GM23338 (cell line): Measurements from ENCODE around the gene BZW2. TPM values are rescaled to one million over a fixed set of nuclear protein-coding genes. Genes with fewer than 3 reads are reported as not detected.

ENCODE experiments used
- ATAC-seq: fragments of 200-7000 bp; cut with Tn5 transposase; 3 replicates; pipeline ENCODE4 v1.9.1; 2020
- DNase-seq: peaks from one replicate; pipeline ENCODE4 v3.0.0-alpha.2; 2015; ENCODE audit warnings: low spot score
- H2AFZ ChIP-seq: fragments of 200-600 bp; sonication (generic); 2 replicates; pipeline ENCODE4 v1.8.0; 2016; ENCODE audit warnings: antibody characterized with exemption, mild to moderate bottlenecking, moderate library complexity
- H3F3A ChIP-seq: fragments of 200-600 bp; sonication (generic); replicated peaks from 2 replicates; pipeline ENCODE4 v1.8.0; 2017; ENCODE audit warnings: antibody characterized with exemption, mixed run types, low read depth
- H3K27ac ChIP-seq: fragments of 200-600 bp; sonication (generic); 2 replicates; pipeline ENCODE4 v1.6.1; 2016; ENCODE audit warnings: low read depth
- H3K27me3 ChIP-seq: fragments of 200-600 bp; sonication (generic); 2 replicates; pipeline ENCODE4 v1.8.0; 2016; ENCODE audit warnings: mild to moderate bottlenecking, mixed run types, moderate library complexity; ENCODE audit not compliant: insufficient read depth
- H3K36me3 ChIP-seq: fragments of 200-600 bp; sonication (generic); 2 replicates; pipeline ENCODE4 v1.8.0; 2016; ENCODE audit warnings: mild to moderate bottlenecking; ENCODE audit not compliant: insufficient read depth
- H3K4me1 ChIP-seq: fragments of 200-600 bp; sonication (generic); 2 replicates; pipeline ENCODE4 v1.8.0; 2016; ENCODE audit warnings: mild to moderate bottlenecking, moderate library complexity; ENCODE audit not compliant: insufficient read depth
- H3K4me2 ChIP-seq: fragments of 200-600 bp; sonication (generic); 2 replicates; pipeline ENCODE4 v1.7.1; 2017; ENCODE audit warnings: mixed run types
- H3K4me3 ChIP-seq: fragments of 200-600 bp; sonication (generic); 2 replicates; pipeline ENCODE4 v1.6.1; 2016; ENCODE audit warnings: mixed run types
- H3K79me2 ChIP-seq: fragments of 200-600 bp; sonication (generic); replicated peaks from 2 replicates; pipeline ENCODE4 v1.8.0; 2017; ENCODE audit warnings: mild to moderate bottlenecking; ENCODE audit not compliant: insufficient read depth
- H3K9me2 ChIP-seq: fragments of 200-600 bp; sonication (generic); 2 replicates; pipeline ENCODE4 v1.8.0; 2017; ENCODE audit not compliant: insufficient read depth
- H4K20me1 ChIP-seq: fragments of 200-600 bp; sonication (generic); replicated peaks from 2 replicates; pipeline ENCODE4 v1.8.0; 2017; ENCODE audit warnings: mild to moderate bottlenecking; ENCODE audit not compliant: insufficient read depth
- H3K27ac Mint-ChIP-seq: 2 replicates; pipeline ENCODE4 v1.8.0; 2020; ENCODE audit warnings: inconsistent platforms, mild to moderate bottlenecking, moderate library complexity, mixed read lengths
- H3K27me3 Mint-ChIP-seq: 3 replicates; pipeline ENCODE4 v1.8.0; 2022; ENCODE audit warnings: low read depth, mild to moderate bottlenecking, moderate library complexity, mixed read lengths, inconsistent platforms; ENCODE audit not compliant: insufficient read depth, poor library complexity
- H3K36me3 Mint-ChIP-seq: 3 replicates; pipeline ENCODE4 v1.8.0; 2021; ENCODE audit warnings: low read depth, mild to moderate bottlenecking, inconsistent platforms, moderate library complexity, mixed read lengths
- H3K4me1 Mint-ChIP-seq: 3 replicates; pipeline ENCODE4 v1.8.0; 2020; ENCODE audit warnings: mild to moderate bottlenecking, inconsistent platforms, mixed read lengths
- H3K4me3 Mint-ChIP-seq: 3 replicates; pipeline ENCODE4 v1.8.0; 2021; ENCODE audit warnings: moderate library complexity, mild to moderate bottlenecking, inconsistent platforms, mixed read lengths
- H3K9me3 Mint-ChIP-seq: 3 replicates; pipeline ENCODE4 v1.8.0; 2020; ENCODE audit warnings: moderate library complexity, mild to moderate bottlenecking, inconsistent platforms, mixed read lengths
- CREB1 ChIP-seq: fragments of 250-450 bp; sonication (Bioruptor Pico); IDR thresholded peaks from 2 replicates; pipeline ENCODE4 v1.5.0; 2020; ENCODE audit warnings: low read depth, mild to moderate bottlenecking, moderate library complexity
- EZH2 ChIP-seq: fragments of 200-600 bp; sonication (generic); IDR thresholded peaks from one replicate; pipeline ENCODE4 v1.8.0; 2017; ENCODE audit warnings: antibody characterized with exemption, mild to moderate bottlenecking, low read depth; ENCODE audit not compliant: unreplicated experiment
- EZH2phosphoT487 ChIP-seq: fragments of 200-600 bp; sonication (generic); IDR thresholded peaks from one replicate; pipeline ENCODE4 v1.8.1; 2018; ENCODE audit warnings: antibody characterized with exemption; ENCODE audit not compliant: unreplicated experiment
- JUNB ChIP-seq: IDR thresholded peaks from one replicate; pipeline ENCODE4 v1.6.1; 2016; ENCODE audit warnings: antibody characterized with exemption; ENCODE audit not compliant: unreplicated experiment
- NANOG ChIP-seq: IDR thresholded peaks from 2 replicates; pipeline ENCODE4 v1.6.1; 2016; ENCODE audit warnings: antibody characterized with exemption, borderline replicate concordance
- POLR2AphosphoS5 ChIP-seq: IDR thresholded peaks from 2 replicates; pipeline ENCODE4 v1.6.1; 2016; ENCODE audit warnings: antibody characterized with exemption, low read depth
- STAT1 ChIP-seq: IDR thresholded peaks from one replicate; pipeline ENCODE4 v1.6.1; 2016; ENCODE audit warnings: antibody characterized with exemption; ENCODE audit not compliant: unreplicated experiment
- ZNF114 ChIP-seq: fragments of 250-450 bp; sonication (Bioruptor Pico); IDR thresholded peaks from 2 replicates; pipeline ENCODE4 v1.5.0; 2020; ENCODE audit warnings: mild to moderate bottlenecking, moderate library complexity
- ZNF331 ChIP-seq: fragments of 250-450 bp; sonication (Bioruptor Pico); IDR thresholded peaks from 2 replicates; pipeline ENCODE4 v1.5.0; 2020; ENCODE audit warnings: low read depth, mild to moderate bottlenecking, moderate library complexity
- polyA plus RNA-seq: library from polyadenylated mRNA; unstranded; fragments of >200 nt; fragmentation: Nextera tagmentation; extraction: Ambion mirVana; gene quantifications from 2 replicates; pipeline ENCODE4 v1.2.1, GENCODE V29; 2016
- total RNA-seq: library from RNA; depleted of rRNA; stranded (reverse); fragments of >200 nt; shearing (Covaris generic); gene quantifications from 2 replicates; pipeline ENCODE4 v1.2.3, GENCODE V29; 2014
- TF ChIP-seq, protein P1 (sequence below), 2 experiments: fragments of 200-600 bp in 1 of 2; sonication (generic) in 1 of 2; conservative IDR thresholded peaks; 2 replicates each; pipeline versions ENCODE4 v1.5.1 to v1.6.1; 2016 to 2017; ENCODE audit warnings: antibody characterized with exemption in 2 of 2, low read depth in 2 of 2, mild to moderate bottlenecking in 2 of 2, moderate library complexity in 1 of 2
- TF ChIP-seq, protein P2 (sequence below): IDR thresholded peaks from one replicate; pipeline ENCODE4 v1.6.1; 2018; ENCODE audit warnings: antibody characterized with exemption; ENCODE audit not compliant: unreplicated experiment
- TF ChIP-seq, protein P3 (sequence below): IDR thresholded peaks from 2 replicates; pipeline ENCODE4 v1.6.1; 2016; ENCODE audit warnings: antibody characterized with exemption

The BZW2 gene
- total and polyA plus RNA-seq, 2 experiments from 2014 or later: 88.8 to 108 TPM

DNA sequence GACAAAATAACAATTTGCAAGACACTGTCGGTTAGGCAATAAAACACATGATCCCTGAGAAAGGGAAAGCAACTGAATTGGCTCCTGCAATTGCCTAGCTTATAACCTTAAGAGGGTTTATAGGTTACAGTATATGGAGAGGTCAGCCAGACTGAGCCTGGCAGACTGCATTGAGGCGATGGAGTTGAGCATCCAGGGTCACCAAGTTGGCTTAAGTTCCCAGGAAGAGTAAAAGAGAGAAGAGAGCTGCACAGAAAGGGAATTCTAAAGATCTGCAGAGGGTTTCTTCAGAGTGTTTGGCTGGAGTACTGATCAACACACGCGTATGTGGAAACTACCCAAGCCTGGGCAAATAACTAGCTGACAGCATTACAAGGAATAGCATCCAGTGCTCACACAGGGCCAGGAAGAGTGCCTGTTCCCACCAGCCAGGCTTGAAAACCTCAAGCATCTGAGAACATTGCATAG is 11.7 kb upstream of the BZW2 start (continued):
- TF ChIP-seq ZNF331 (CRISPR knock-in tag): no peak
- TF ChIP-seq POLR2AphosphoS5: no peak
- no peak for TF ChIP-seq JUNB
- TF ChIP-seq, protein P1, sequence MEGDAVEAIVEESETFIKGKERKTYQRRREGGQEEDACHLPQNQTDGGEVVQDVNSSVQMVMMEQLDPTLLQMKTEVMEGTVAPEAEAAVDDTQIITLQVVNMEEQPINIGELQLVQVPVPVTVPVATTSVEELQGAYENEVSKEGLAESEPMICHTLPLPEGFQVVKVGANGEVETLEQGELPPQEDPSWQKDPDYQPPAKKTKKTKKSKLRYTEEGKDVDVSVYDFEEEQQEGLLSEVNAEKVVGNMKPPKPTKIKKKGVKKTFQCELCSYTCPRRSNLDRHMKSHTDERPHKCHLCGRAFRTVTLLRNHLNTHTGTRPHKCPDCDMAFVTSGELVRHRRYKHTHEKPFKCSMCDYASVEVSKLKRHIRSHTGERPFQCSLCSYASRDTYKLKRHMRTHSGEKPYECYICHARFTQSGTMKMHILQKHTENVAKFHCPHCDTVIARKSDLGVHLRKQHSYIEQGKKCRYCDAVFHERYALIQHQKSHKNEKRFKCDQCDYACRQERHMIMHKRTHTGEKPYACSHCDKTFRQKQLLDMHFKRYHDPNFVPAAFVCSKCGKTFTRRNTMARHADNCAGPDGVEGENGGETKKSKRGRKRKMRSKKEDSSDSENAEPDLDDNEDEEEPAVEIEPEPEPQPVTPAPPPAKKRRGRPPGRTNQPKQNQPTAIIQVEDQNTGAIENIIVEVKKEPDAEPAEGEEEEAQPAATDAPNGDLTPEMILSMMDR (conservative IDR thresholded peaks at IDR 0.05; ENCODE audit: low read depth in 2 of 2): no peak
- TF ChIP-seq, protein P2, sequence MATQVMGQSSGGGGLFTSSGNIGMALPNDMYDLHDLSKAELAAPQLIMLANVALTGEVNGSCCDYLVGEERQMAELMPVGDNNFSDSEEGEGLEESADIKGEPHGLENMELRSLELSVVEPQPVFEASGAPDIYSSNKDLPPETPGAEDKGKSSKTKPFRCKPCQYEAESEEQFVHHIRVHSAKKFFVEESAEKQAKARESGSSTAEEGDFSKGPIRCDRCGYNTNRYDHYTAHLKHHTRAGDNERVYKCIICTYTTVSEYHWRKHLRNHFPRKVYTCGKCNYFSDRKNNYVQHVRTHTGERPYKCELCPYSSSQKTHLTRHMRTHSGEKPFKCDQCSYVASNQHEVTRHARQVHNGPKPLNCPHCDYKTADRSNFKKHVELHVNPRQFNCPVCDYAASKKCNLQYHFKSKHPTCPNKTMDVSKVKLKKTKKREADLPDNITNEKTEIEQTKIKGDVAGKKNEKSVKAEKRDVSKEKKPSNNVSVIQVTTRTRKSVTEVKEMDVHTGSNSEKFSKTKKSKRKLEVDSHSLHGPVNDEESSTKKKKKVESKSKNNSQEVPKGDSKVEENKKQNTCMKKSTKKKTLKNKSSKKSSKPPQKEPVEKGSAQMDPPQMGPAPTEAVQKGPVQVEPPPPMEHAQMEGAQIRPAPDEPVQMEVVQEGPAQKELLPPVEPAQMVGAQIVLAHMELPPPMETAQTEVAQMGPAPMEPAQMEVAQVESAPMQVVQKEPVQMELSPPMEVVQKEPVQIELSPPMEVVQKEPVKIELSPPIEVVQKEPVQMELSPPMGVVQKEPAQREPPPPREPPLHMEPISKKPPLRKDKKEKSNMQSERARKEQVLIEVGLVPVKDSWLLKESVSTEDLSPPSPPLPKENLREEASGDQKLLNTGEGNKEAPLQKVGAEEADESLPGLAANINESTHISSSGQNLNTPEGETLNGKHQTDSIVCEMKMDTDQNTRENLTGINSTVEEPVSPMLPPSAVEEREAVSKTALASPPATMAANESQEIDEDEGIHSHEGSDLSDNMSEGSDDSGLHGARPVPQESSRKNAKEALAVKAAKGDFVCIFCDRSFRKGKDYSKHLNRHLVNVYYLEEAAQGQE: no peak
- TF ChIP-seq, protein P3, sequence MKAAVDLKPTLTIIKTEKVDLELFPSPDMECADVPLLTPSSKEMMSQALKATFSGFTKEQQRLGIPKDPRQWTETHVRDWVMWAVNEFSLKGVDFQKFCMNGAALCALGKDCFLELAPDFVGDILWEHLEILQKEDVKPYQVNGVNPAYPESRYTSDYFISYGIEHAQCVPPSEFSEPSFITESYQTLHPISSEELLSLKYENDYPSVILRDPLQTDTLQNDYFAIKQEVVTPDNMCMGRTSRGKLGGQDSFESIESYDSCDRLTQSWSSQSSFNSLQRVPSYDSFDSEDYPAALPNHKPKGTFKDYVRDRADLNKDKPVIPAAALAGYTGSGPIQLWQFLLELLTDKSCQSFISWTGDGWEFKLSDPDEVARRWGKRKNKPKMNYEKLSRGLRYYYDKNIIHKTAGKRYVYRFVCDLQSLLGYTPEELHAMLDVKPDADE: no peak
- no peak for TF ChIP-seq EZH2phosphoT487
- no peak for TF ChIP-seq EZH2

DNA sequence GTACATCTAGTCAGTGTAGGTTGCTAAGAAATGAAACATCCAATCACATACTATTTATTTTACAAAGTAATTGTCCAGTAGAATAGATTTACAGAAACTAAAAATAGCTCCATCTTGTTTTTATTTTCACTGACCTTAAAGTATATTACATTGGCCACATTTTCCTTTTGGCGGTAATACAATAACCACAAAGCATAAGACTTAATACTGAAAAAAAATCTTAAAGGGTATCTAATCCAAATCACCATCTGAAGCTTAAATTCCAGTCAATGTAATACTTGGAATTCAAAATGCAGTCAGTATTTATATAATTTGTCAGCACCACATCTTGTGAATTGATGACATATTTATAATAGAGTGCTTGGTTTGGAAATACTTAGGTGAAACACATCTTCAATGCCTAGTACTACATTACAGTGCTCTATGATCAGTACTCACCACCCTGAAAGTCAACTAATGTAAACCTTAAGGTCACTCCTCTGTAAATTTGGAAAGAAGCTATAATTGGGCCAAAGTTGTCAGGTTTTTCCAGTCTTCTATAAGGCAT is 9.4 kb upstream of the BZW2 start:
- Mint-ChIP-seq H3K27ac (no peak overlapping the region), H3K27me3 (no peaks in the 10 kb centered on the region), H3K9me3 (no peaks in the 10 kb centered on the region), H3K4me3 (no peak overlapping the region), H3K36me3 (no peaks in the 10 kb centered on the region), H3K4me1 (peaks cover 18% of the 10 kb centered on the region; the same call in 2 of the 3 replicates)
- Histone ChIP-seq H3F3A (no peaks in the 10 kb centered on the region), H3K79me2 (no peaks in the 10 kb centered on the region), H4K20me1 (no peaks in the 10 kb centered on the region; the same call in 1 of the 2 replicates), H2AFZ (no peak overlapping the region), H3K27ac (no peak overlapping the region), H3K9me2 (no peaks in the 10 kb centered on the region), H3K36me3 (no peaks in the 10 kb centered on the region), H3K4me1 (no peaks in the 10 kb centered on the region; the same call in 1 of the 2 replicates), H3K4me3 (no peak overlapping the region), H3K4me2 (no peak overlapping the region), H3K27me3 (no peaks in the 10 kb centered on the region)
- DNase-seq (no peak), ATAC-seq (no peak)
- TF ChIP-seq ZNF114 (no peak), STAT1 (no peak), JUNB (no peak), ZNF331 (CRISPR knock-in tag) (no peak), POLR2AphosphoS5 (no peak), EZH2phosphoT487 (no peak), CREB1 (CRISPR knock-in tag) (no peak), EZH2 (no peak), NANOG (no peak)
- TF ChIP-seq, protein P3: no peak
- TF ChIP-seq, protein P2: no peak
- TF ChIP-seq, protein P1 (conservative IDR thresholded peaks at IDR 0.05; ENCODE audit: low read depth in 2 of 2): no peak
